Measurements from ENCODE around the gene HDAC4.

DNA sequence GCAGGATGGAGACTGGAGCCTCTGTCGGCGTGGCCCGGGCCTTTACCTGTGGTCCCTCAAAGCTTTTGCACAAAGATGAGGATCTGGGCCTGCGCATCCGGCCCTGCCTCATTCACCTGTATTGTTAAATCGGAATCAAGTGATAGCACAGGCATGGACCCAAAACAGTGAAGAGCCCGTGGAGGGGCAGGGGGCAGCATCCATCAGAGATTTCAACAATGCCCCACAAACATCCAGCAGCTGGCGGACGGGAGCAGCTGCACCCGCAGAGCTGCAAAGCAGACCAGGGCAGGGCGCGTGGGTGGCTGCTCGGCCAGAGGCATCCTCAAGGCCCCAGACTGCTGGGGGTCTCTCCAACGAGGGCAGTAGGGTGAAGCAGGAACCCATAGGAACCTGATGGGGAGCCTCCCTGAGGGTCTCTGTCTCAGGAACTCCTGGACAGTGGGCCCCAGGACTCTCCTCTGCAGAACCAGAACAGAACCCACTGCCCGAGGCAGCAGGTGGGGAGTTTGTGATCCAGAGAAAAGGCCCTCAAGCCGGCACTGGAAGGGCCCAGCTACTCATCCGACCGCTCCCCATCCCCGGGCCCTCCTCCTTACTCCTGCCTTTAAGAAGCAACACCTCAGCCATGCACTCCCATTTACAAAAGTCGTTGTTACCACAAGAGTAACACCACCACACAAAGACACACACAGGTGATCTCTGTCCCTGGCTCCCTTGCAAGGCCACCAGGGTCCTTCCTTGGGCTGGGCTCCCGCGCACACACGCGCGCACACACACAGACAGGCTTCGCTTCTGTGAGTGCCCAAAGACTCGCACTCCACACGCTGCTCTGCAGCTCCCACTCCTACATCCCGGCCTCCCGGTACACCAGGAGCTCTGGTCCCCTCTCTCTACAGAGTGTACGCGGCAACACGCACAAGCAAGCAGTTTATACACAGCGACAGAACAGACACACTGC, 28.8 kb downstream of the HDAC4 start:
- TF ChIP-seq, protein P1, sequence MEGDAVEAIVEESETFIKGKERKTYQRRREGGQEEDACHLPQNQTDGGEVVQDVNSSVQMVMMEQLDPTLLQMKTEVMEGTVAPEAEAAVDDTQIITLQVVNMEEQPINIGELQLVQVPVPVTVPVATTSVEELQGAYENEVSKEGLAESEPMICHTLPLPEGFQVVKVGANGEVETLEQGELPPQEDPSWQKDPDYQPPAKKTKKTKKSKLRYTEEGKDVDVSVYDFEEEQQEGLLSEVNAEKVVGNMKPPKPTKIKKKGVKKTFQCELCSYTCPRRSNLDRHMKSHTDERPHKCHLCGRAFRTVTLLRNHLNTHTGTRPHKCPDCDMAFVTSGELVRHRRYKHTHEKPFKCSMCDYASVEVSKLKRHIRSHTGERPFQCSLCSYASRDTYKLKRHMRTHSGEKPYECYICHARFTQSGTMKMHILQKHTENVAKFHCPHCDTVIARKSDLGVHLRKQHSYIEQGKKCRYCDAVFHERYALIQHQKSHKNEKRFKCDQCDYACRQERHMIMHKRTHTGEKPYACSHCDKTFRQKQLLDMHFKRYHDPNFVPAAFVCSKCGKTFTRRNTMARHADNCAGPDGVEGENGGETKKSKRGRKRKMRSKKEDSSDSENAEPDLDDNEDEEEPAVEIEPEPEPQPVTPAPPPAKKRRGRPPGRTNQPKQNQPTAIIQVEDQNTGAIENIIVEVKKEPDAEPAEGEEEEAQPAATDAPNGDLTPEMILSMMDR (IDR thresholded peaks at IDR 0.05) = no peak
- TF ChIP-seq POLR2A (IDR thresholded peaks at IDR 0.05) = no peak
- TF ChIP-seq EP300 (IDR thresholded peaks at IDR 0.05) = no peak
